ENCODE measurements around the gene PHF8.
A peak's percentile ranks its signal among the peaks of the same experiment; 100 is the strongest.

Gene PHF8

DNA sequence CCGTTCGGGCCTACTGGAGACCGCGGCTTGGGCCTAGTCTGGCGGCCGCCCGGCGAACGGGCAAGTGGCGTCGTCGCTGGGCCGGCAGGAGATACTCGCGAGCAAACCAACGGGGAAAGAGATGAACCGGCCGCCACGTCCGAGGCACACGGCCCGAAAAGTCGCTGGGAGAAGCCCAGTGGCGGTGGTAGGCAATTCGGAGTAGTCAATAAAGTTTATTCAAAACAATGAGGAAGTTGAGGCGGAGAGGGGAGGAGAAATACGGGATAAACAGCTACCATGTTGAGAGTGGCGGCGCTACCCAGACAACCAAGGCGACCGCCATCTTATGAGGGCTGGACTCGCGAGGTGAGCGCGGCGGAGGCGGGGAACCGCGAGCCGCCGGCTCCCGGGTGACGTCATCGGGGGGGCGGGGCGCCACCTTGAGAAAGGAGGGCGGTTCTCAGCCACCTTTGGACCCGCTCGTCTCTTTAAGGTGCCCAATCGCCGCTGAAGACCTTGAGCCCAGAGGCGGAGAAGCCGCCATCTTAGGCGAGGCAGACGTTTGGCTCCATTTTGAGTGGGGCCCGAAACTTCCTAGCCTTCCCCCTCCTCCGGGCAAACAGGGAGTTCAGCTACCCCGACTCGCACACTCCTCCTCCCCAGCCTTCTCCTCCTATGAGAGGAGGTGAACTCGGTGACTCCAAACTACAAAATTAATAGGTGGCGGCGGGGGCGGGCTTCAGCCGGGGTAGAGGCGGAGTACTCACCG, at the start of gene PHF8:
Gene PHF8 (minus strand): TSS at position 348 of the 751 bp plus-strand sequence. CDS start 1,745 bp downstream, outside the sequence.
- Histone ChIP-seq H3K27me3 (ENCODE audit: low read depth) (no peaks in the 10 kb centered on the region), H3K9me3 (no peaks in the 10 kb centered on the region), H3K4me1 (peaks cover 36% of the 10 kb centered on the region), H3K36me3 (replicated peaks) (peaks cover 14% of the 10 kb centered on the region), H3K4me3 (peak within 1 kb of the TSS; percentile 88)
- in situ Hi-C loops (cut with MboI; ENCODE audit: low sequenced_read_pairs): no loop called here
- DNase-seq (ENCODE audit: low spot score in 2 of 2): peak; percentile 97 to 99

GRCh38 chrX:54093571-54093970, 49.3 kb upstream of the PHF8 start:
- Histone ChIP-seq H3K9me3 (no peaks in the 10 kb centered on the region), H3K4me1 (no peaks in the 10 kb centered on the region), H3K36me3 (replicated peaks) (peaks cover 12% of the 10 kb centered on the region; the same call in 1 of the 2 replicates), H3K4me3 (no peak overlapping the region), H3K27me3 (ENCODE audit: low read depth) (no peaks in the 10 kb centered on the region)
- in situ Hi-C loops (cut with MboI; ENCODE audit: low sequenced_read_pairs): no loop called here
- no peak for DNase-seq (ENCODE audit: low spot score in 2 of 2)

- no peak overlapping the region for H3K4me3 ChIP-seq
- no peaks in the 10 kb centered on the region for H3K4me1 ChIP-seq
- no peaks in the 10 kb centered on the region for H3K27me3 ChIP-seq (ENCODE audit: low read depth)
- in situ Hi-C loops (cut with MboI; ENCODE audit: low sequenced_read_pairs): no loop called here
- H3K9me3 ChIP-seq: no peaks in the 10 kb centered on the region
- no peak for DNase-seq (ENCODE audit: low spot score in 2 of 2)
- H3K36me3 ChIP-seq (replicated peaks): peaks cover 12% of the 10 kb centered on the region; the same call in 1 of the 2 replicates
These were observed 48.9 kb upstream of the PHF8 start for GRCh38 chrX:54093159-54093558.

GRCh38 chrX:54090880-54091279, 46.6 kb upstream of the PHF8 start:
- H3K9me3 ChIP-seq: no peaks in the 10 kb centered on the region
- in situ Hi-C loops (cut with MboI; ENCODE audit: low sequenced_read_pairs): no loop called here
- no peaks in the 10 kb centered on the region for H3K4me1 ChIP-seq
- no peak overlapping the region for H3K4me3 ChIP-seq
- no peak for DNase-seq (ENCODE audit: low spot score in 2 of 2)
- H3K27me3 ChIP-seq (ENCODE audit: low read depth): no peaks in the 10 kb centered on the region
- peaks cover 12% of the 10 kb centered on the region; the same call in 1 of the 2 replicates for H3K36me3 ChIP-seq (replicated peaks)

DNA sequence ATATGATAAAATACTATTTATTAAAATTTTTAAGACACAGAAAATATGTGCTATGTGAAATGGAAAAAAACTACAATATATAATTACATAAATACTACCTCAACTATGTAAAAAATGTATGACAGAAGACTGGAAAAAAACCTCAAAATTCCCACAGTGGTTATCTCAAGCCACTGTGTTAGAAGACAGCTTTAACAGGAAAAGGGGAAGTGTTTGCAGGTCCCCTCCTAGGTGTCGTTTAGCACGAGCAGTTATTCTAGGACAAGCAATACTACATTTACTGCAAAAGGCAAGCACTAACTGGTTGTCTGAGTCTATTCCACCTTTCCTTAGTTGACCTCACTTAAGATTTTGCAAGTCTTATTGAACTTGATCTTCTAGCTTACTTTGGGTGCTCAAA, 44.9 kb upstream of the PHF8 start:
- DNase-seq (ENCODE audit: low spot score in 2 of 2): no peak
- no peaks in the 10 kb centered on the region for H3K27me3 ChIP-seq (ENCODE audit: low read depth)
- H3K36me3 ChIP-seq (replicated peaks): peaks cover 17% of the 10 kb centered on the region; the same call in 1 of the 2 replicates
- H3K9me3 ChIP-seq: no peaks in the 10 kb centered on the region
- no peak overlapping the region for H3K4me3 ChIP-seq
- in situ Hi-C loops (cut with MboI; ENCODE audit: low sequenced_read_pairs): no loop called here
- no peaks in the 10 kb centered on the region for H3K4me1 ChIP-seq

DNA sequence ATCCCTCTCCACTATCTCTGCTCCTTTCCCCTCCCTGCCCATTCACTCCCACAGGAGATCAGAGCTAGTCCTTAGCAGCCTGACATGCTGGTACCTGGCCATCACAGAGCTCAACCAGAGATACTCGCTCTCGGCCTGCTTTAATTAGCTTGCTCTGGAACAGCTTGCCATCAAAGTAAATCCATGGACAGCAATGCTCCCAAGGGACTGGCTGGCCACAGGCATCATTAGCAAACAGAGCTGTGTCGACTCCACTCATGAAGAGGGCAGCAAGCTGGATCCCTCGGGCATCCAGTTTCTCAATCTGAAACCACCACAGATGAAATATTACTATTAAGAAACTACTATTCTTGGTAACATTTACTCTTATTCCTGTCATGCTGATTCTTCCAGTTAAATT, 43.4 kb upstream of the PHF8 start:
- Histone ChIP-seq H3K9me3 (no peaks in the 10 kb centered on the region), H3K4me1 (no peaks in the 10 kb centered on the region), H3K36me3 (replicated peaks) (peaks cover 17% of the 10 kb centered on the region; the same call in 1 of the 2 replicates), H3K27me3 (ENCODE audit: low read depth) (no peaks in the 10 kb centered on the region), H3K4me3 (no peak overlapping the region)
- in situ Hi-C loops (cut with MboI; ENCODE audit: low sequenced_read_pairs): no loop called here
- DNase-seq (ENCODE audit: low spot score in 2 of 2): no peak

DNA sequence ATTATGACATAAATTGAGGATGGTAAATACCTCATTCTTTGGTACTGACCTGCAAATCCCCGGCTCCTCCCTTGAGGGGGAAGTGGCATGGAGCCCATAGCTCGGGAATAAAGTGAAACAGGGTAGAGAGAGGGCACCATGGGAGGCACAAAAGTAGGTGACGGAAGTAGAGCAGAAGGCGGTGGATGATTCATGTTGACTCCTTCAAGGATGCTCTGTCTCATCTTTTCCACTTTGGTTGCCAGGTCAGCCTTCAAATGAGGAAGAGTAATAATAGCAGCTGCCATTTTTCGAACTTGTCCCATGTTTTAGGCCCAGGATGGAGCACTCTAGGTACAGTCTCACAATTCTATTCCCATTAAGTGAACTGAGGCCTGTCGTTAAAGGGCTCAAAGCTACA, 41.4 kb upstream of the PHF8 start:
- no peak for DNase-seq (ENCODE audit: low spot score in 2 of 2)
- in situ Hi-C loops (cut with MboI; ENCODE audit: low sequenced_read_pairs): no loop called here
- no peaks in the 10 kb centered on the region for H3K4me1 ChIP-seq

DNA sequence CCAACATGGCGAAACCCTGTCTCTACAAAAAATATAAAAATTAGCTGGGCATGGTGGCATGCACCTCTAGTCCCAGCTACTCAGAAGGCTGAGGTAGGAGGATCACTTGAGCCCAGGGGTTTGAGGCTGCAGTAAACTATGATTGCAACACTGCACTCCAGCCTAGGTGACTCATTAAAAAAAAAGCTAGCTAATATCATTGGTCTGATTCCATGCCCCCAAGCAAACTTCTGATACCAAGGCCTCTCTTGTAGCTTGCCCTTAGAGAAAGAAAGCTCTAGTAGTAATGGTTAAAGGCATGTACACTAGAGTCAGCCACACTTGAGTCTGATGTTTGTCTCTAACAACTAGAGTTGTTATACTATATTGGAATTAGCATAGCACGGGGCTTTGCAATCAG, 32.6 kb upstream of the PHF8 start:
- no peak for DNase-seq (ENCODE audit: low spot score in 2 of 2)
- Histone ChIP-seq H3K4me1 (no peaks in the 10 kb centered on the region), H3K4me3 (no peak overlapping the region), H3K36me3 (replicated peaks) (peaks cover 15% of the 10 kb centered on the region), H3K9me3 (no peaks in the 10 kb centered on the region), H3K27me3 (ENCODE audit: low read depth) (no peaks in the 10 kb centered on the region)
- in situ Hi-C loops (cut with MboI; ENCODE audit: low sequenced_read_pairs): no loop called here

More for the DNA sequence above, 41.4 kb upstream of the PHF8 start:
- Histone ChIP-seq H3K9me3 (no peaks in the 10 kb centered on the region), H3K36me3 (replicated peaks) (peaks cover 14% of the 10 kb centered on the region; the same call in 1 of the 2 replicates), H3K27me3 (ENCODE audit: low read depth) (no peaks in the 10 kb centered on the region), H3K4me3 (no peak overlapping the region)

GRCh38 chrX:54074826-54075225, 30.6 kb upstream of the PHF8 start:
- Histone ChIP-seq H3K36me3 (replicated peaks) (peaks cover 19% of the 10 kb centered on the region), H3K9me3 (no peaks in the 10 kb centered on the region), H3K27me3 (ENCODE audit: low read depth) (no peaks in the 10 kb centered on the region), H3K4me3 (no peak overlapping the region), H3K4me1 (no peaks in the 10 kb centered on the region)
- in situ Hi-C loops (cut with MboI; ENCODE audit: low sequenced_read_pairs): no loop called here
- DNase-seq (ENCODE audit: low spot score in 2 of 2): no peak

GRCh38 chrX:54067766-54068165, 23.5 kb upstream of the PHF8 start:
- no peak for DNase-seq (ENCODE audit: low spot score in 2 of 2)
- in situ Hi-C loops (cut with MboI; ENCODE audit: low sequenced_read_pairs): no loop called here
- H3K27me3 ChIP-seq (ENCODE audit: low read depth): no peaks in the 10 kb centered on the region
- peaks cover 9% of the 10 kb centered on the region for H3K36me3 ChIP-seq (replicated peaks)
- no peaks in the 10 kb centered on the region for H3K4me1 ChIP-seq
- no peaks in the 10 kb centered on the region for H3K9me3 ChIP-seq
- no peak overlapping the region for H3K4me3 ChIP-seq

GRCh38 chrX:54066841-54067240, 22.6 kb upstream of the PHF8 start:
- Histone ChIP-seq H3K27me3 (ENCODE audit: low read depth) (no peaks in the 10 kb centered on the region), H3K9me3 (no peaks in the 10 kb centered on the region), H3K4me3 (no peak overlapping the region), H3K36me3 (replicated peaks) (peaks cover 4% of the 10 kb centered on the region; the same call in 1 of the 2 replicates), H3K4me1 (no peaks in the 10 kb centered on the region)
- no peak for DNase-seq (ENCODE audit: low spot score in 2 of 2)
- in situ Hi-C loops (cut with MboI; ENCODE audit: low sequenced_read_pairs): no loop called here

- Histone ChIP-seq H3K27me3 (ENCODE audit: low read depth) (no peaks in the 10 kb centered on the region), H3K9me3 (no peaks in the 10 kb centered on the region), H3K4me1 (no peaks in the 10 kb centered on the region), H3K36me3 (replicated peaks) (no peaks in the 10 kb centered on the region), H3K4me3 (no peak overlapping the region)
- no peak for DNase-seq (ENCODE audit: low spot score in 2 of 2)
- in situ Hi-C loops (cut with MboI; ENCODE audit: low sequenced_read_pairs): no loop called here
These were observed 20.3 kb upstream of the PHF8 start for GRCh38 chrX:54064564-54064963.

DNA sequence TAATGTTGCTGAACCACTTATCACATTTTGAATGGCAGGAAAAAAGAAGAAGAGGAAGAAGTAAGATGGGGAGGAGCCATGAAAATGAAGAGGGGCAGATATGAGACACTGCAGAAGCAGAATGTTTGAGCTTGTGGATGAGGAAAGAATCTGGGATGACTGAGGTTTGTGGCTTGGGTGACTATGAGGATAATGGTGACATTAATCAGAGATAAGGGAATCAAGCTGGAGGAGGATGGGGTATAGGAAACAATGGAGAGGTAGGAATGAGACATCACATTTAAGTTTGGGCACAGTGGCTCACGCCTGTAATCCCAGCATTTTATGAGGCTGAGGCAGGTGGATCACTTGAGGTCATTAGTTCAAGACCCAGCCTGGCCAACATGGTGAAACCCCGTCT, 19.1 kb upstream of the PHF8 start:
- DNase-seq (ENCODE audit: low spot score in 2 of 2): no peak
- Histone ChIP-seq H3K4me1 (no peaks in the 10 kb centered on the region), H3K9me3 (no peaks in the 10 kb centered on the region), H3K36me3 (replicated peaks) (no peaks in the 10 kb centered on the region), H3K4me3 (no peak overlapping the region), H3K27me3 (ENCODE audit: low read depth) (no peaks in the 10 kb centered on the region)
- in situ Hi-C loops (cut with MboI; ENCODE audit: low sequenced_read_pairs): no loop called here

- H3K27me3 ChIP-seq (ENCODE audit: low read depth): no peaks in the 10 kb centered on the region
- DNase-seq (ENCODE audit: low spot score in 2 of 2): no peak
- H3K36me3 ChIP-seq (replicated peaks): no peaks in the 10 kb centered on the region
- in situ Hi-C loops (cut with MboI; ENCODE audit: low sequenced_read_pairs): no loop called here
- no peak overlapping the region for H3K4me3 ChIP-seq
- H3K9me3 ChIP-seq: no peaks in the 10 kb centered on the region
- H3K4me1 ChIP-seq: peaks cover 19% of the 10 kb centered on the region
These were observed 5.5 kb upstream of the PHF8 start for GRCh38 chrX:54049801-54050200.
